Vagina (tissue), 2 donors: ENCODE results near the gene TEX2.

ENCODE experiments used
- CTCF ChIP-seq, 3 experiments: fragments of 450-650 bp in 2 of 3; fragments of 200-600 bp in 1 of 3; sonication (generic) in 1 of 3; IDR thresholded peaks; one replicate each; pipeline ENCODE4 v1.5.1; 2017 to 2019; ENCODE audit warnings: antibody characterized with exemption in 3 of 3, mild to moderate bottlenecking in 2 of 3, moderate library complexity in 2 of 3
- POLR2A ChIP-seq, 2 donors: fragments of 450-650 bp; IDR thresholded peaks; one replicate each; pipeline ENCODE4 v1.6.1; 2017; ENCODE audit warnings: antibody characterized with exemption in 2 of 2, mild to moderate bottlenecking in 2 of 2, moderate library complexity in 2 of 2

- TF ChIP-seq CTCF (IDR thresholded peaks at IDR 0.05) (no peak), POLR2A (IDR thresholded peaks at IDR 0.05) (no peak)
These were observed 19.7 kb upstream of the TEX2 start for GRCh38 chr17:64282753-64283080.
